Fibroblast of lung (primary cell): Measurements from ENCODE around the gene CD109.

Experiments used
- EZH2 ChIP-seq: IDR thresholded peaks from 2 replicates; pipeline ENCODE4 v1.5.1; 2012; ENCODE audit warnings: low read length, control low read depth, mild to moderate bottlenecking; ENCODE audit errors: missing control alignments
- TF ChIP-seq, protein P1 (sequence below), 2 donors: IDR thresholded peaks in 1 of 2; conservative IDR thresholded peaks in 1 of 2; 1 replicate in 1 of 2; 2 replicates in 1 of 2; pipeline ENCODE4 v1.5.1; 2011 to 2012; ENCODE audit warnings: low read length in 2 of 2, control low read depth in 1 of 2, inconsistent platforms in 1 of 2, low read depth in 1 of 2, mild to moderate bottlenecking in 1 of 2

DNA sequence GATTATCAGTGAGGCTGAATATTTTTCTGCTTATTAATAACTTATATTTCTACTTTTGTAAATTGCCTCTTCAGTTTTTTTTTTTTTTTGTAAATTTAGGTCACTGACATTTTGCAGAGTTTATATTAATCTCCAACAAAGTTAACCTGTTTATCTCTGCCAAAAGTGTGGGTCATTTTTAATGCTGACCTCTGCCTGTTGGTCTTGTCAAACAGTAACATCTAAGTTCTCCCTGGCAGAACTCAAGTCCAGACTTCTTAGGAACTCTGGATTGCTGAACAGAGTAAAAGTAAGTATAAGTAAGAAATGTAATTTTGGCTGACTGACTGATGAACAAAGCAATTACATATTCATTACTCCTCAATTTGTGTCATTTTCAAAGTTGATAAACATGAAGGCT is 83.9 kb downstream of the CD109 start:
- TF ChIP-seq, protein P1, sequence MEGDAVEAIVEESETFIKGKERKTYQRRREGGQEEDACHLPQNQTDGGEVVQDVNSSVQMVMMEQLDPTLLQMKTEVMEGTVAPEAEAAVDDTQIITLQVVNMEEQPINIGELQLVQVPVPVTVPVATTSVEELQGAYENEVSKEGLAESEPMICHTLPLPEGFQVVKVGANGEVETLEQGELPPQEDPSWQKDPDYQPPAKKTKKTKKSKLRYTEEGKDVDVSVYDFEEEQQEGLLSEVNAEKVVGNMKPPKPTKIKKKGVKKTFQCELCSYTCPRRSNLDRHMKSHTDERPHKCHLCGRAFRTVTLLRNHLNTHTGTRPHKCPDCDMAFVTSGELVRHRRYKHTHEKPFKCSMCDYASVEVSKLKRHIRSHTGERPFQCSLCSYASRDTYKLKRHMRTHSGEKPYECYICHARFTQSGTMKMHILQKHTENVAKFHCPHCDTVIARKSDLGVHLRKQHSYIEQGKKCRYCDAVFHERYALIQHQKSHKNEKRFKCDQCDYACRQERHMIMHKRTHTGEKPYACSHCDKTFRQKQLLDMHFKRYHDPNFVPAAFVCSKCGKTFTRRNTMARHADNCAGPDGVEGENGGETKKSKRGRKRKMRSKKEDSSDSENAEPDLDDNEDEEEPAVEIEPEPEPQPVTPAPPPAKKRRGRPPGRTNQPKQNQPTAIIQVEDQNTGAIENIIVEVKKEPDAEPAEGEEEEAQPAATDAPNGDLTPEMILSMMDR (conservative IDR thresholded peaks at IDR 0.05 in 1 of 2, IDR thresholded peaks at IDR 0.05 in 1 of 2; ENCODE audit: low read depth in 1 of 2, low read length in 2 of 2), result no peak
- TF ChIP-seq EZH2, result no peak
